Karpas-422 (cell line): ENCODE data around the gene FHL3. TPM values are rescaled to one million over a fixed set of nuclear protein-coding genes. Genes with fewer than 3 reads are reported as not detected.

ENCODE experiments used
- DNase-seq: peaks from one replicate; pipeline ENCODE4 v3.0.0-alpha.2; 2015
- H2AFZ ChIP-seq: fragments of 200-600 bp; sonication (generic); 2 replicates; pipeline ENCODE4 v1.6.1; 2014; ENCODE audit warnings: antibody characterized with exemption, low read length, mixed read lengths
- H3K27ac ChIP-seq: fragments of 200-600 bp; sonication (generic); 2 replicates; pipeline ENCODE4 v1.5.1; 2014; ENCODE audit warnings: mild to moderate bottlenecking, low read length, moderate library complexity
- H3K27me3 ChIP-seq: fragments of 200-600 bp; sonication (generic); 2 replicates; pipeline ENCODE4 v1.6.1; 2014; ENCODE audit warnings: low read length, mixed read lengths
- H3K36me3 ChIP-seq: fragments of 200-600 bp; sonication (generic); 2 replicates; pipeline ENCODE4 v1.6.1; 2014; ENCODE audit warnings: low read length, mixed read lengths; ENCODE audit not compliant: insufficient read depth
- H3K4me1 ChIP-seq: fragments of 200-600 bp; sonication (generic); 2 replicates; pipeline ENCODE4 v1.6.1; 2014; ENCODE audit warnings: mild to moderate bottlenecking, low read length, mixed read lengths
- H3K4me2 ChIP-seq: fragments of 200-600 bp; sonication (generic); 2 replicates; pipeline ENCODE4 v1.6.1; 2014; ENCODE audit warnings: low read length, low read depth, mild to moderate bottlenecking; ENCODE audit not compliant: poor library complexity, severe bottlenecking
- H3K4me3 ChIP-seq: fragments of 200-600 bp; sonication (generic); 2 replicates; pipeline ENCODE4 v1.5.1; 2014; ENCODE audit warnings: mild to moderate bottlenecking, antibody characterized with exemption, low read length, mixed read lengths
- H3K79me2 ChIP-seq: fragments of 200-600 bp; sonication (generic); 2 replicates; pipeline ENCODE4 v1.6.1; 2014; ENCODE audit warnings: mild to moderate bottlenecking, low read length, mixed read lengths
- H3K9ac ChIP-seq: fragments of 200-600 bp; sonication (generic); 2 replicates; pipeline ENCODE4 v1.6.0; 2014; ENCODE audit warnings: low read length
- H3K9me2 ChIP-seq: fragments of 200-600 bp; sonication (generic), shearing (Covaris generic); replicated peaks from 2 replicates; pipeline ENCODE4 v1.6.0; 2014; ENCODE audit warnings: mild to moderate bottlenecking, low read length, moderate library complexity; ENCODE audit not compliant: insufficient read depth
- H3K9me3 ChIP-seq: fragments of 300-700, 200-600 bp; sonication (generic); 2 replicates; pipeline ENCODE4 v1.6.1; 2014; ENCODE audit warnings: low read length, mixed read lengths
- H4K20me1 ChIP-seq: fragments of 200-600 bp; sonication (generic); 2 replicates; pipeline ENCODE4 v1.6.1; 2014; ENCODE audit warnings: mild to moderate bottlenecking, antibody characterized with exemption, low read length, low read depth; ENCODE audit not compliant: insufficient read depth
- total RNA-seq: library from RNA; depleted of rRNA; stranded (reverse); fragments of >200 nt; shearing (Covaris generic); gene quantifications from 2 replicates; pipeline ENCODE4 v1.2.3, GENCODE V29; 2014; ENCODE audit warnings: low replicate concordance

FHL3 gene
- total RNA-seq, 1 experiment from 2014 or later: 10.7 TPM

- Histone ChIP-seq H3K4me2 (no peak overlapping the region), H3K27ac (no peak overlapping the region), H3K4me3 (no peak overlapping the region), H3K9me3 (no peaks in the 10 kb centered on the region), H3K9me2 (no peaks in the 10 kb centered on the region), H4K20me1 (no peaks in the 10 kb centered on the region), H3K4me1 (no peaks in the 10 kb centered on the region), H3K9ac (no peak overlapping the region), H3K79me2 (0 out of 2 replicates have a peak, but pooled peaks cover 3% of the 10 kb centered on the region), H3K36me3 (peaks cover 42% of the 10 kb centered on the region), H3K27me3 (no peaks in the 10 kb centered on the region), H2AFZ (no peak overlapping the region)
- no peak for DNase-seq
Observed at GRCh38 chr1:38021969-38022368, 16.7 kb upstream of the FHL3 start.

- no peaks in the 10 kb centered on the region for H3K9me2 ChIP-seq
- H3K4me2 ChIP-seq: no peak overlapping the region
- no peak overlapping the region for H3K4me3 ChIP-seq
- no peak overlapping the region for H3K9ac ChIP-seq
- H4K20me1 ChIP-seq: no peaks in the 10 kb centered on the region
- no peaks in the 10 kb centered on the region for H3K9me3 ChIP-seq
- H3K27ac ChIP-seq: no peak overlapping the region
- peaks cover 49% of the 10 kb centered on the region for H3K36me3 ChIP-seq
- H2AFZ ChIP-seq: no peak overlapping the region
- H3K79me2 ChIP-seq: peaks cover 17% of the 10 kb centered on the region
- no peaks in the 10 kb centered on the region for H3K4me1 ChIP-seq
- H3K27me3 ChIP-seq: no peaks in the 10 kb centered on the region
- DNase-seq: no peak
Observed at GRCh38 chr1:38020396-38020795, 15.1 kb upstream of the FHL3 start.

DNA sequence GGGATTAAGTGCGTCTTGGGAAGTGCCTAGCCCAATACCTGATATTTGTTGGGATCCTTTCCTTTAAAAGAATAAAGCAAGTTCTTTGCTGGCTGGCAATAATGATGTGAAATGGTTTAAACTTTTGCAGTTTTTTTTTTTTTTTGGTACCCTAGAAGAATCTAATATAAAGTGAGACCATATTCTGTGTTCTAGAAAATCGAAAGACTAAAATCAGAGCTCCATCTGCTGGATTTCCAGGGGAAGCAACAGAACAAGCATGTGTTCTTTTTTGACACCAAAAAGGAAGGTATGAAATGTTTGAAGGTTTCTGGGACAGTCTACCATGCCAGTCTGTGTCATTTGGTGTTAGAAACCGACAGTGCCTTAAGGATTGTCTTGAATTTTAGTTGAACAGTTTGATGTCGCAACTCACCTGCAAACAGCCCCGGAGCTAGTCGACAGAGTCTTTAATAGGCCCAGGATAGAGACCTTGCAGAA is 13.6 kb upstream of the FHL3 start:
- H3K9me2 ChIP-seq: no peaks in the 10 kb centered on the region
- no peak overlapping the region for H3K4me3 ChIP-seq
- no peaks in the 10 kb centered on the region for H3K27me3 ChIP-seq
- no peaks in the 10 kb centered on the region for H4K20me1 ChIP-seq
- H3K27ac ChIP-seq: no peak overlapping the region
- H3K4me2 ChIP-seq: no peak overlapping the region
- peaks cover 7% of the 10 kb centered on the region for H3K4me1 ChIP-seq
- no peaks in the 10 kb centered on the region for H3K9me3 ChIP-seq
- no peak overlapping the region for H3K9ac ChIP-seq
- peak; percentile 73 for DNase-seq
- no peak overlapping the region for H2AFZ ChIP-seq
- H3K79me2 ChIP-seq: peaks cover 32% of the 10 kb centered on the region
- H3K36me3 ChIP-seq: peaks cover 43% of the 10 kb centered on the region

DNA sequence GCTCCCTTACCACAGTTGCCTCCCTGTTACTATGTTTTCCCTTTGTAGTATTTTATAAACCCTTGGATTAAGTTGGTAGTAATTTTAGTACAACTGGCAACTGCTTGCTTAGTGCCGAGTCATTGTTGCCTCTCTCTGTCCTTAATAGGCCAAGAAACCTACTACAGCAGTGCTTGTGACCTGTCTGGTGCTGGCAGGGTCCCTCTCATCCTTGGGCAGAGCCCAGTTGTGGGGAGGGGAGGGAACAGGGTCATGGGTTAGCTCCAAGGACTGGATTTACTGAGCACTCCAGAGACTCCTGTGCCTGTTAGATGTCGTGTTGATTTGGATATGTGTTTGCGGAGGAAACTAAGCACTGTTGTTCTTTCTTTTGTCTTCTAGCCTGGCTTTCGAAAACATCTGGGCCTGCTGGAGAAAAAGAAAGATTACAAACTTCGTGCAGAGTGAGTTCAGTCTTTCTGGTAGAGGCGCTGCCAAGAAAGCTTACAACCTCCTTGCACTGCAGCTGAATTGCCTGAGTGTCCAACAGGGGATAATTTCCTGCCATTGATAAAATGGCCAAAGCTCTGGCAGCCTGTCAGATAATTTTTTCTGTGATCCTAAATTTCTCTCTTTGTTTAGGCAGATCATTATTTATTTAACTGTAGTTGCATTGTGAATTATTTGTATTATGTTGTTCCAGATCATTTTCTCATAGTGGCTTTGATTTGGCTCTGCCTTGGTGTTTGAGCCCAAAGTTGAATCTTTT is 10.8 kb upstream of the FHL3 start:
- peaks cover 45% of the 10 kb centered on the region for H3K79me2 ChIP-seq
- no peak overlapping the region for H3K4me3 ChIP-seq
- H3K4me1 ChIP-seq: peaks cover 15% of the 10 kb centered on the region
- no peaks in the 10 kb centered on the region for H3K27me3 ChIP-seq
- no peak overlapping the region for H3K9ac ChIP-seq
- no peak overlapping the region for H3K4me2 ChIP-seq
- H3K9me2 ChIP-seq: no peaks in the 10 kb centered on the region
- no peaks in the 10 kb centered on the region for H3K9me3 ChIP-seq
- H3K27ac ChIP-seq: no peak overlapping the region
- H3K36me3 ChIP-seq: peaks cover 31% of the 10 kb centered on the region
- no peak overlapping the region for H2AFZ ChIP-seq
- H4K20me1 ChIP-seq: no peaks in the 10 kb centered on the region
- no peak for DNase-seq

GRCh38 chr1:38014724-38015424 is 9.6 kb upstream of the FHL3 start:
- Histone ChIP-seq H3K9me3 (no peaks in the 10 kb centered on the region), H3K4me2 (peak overlapping the region; percentile 76), H3K4me3 (no peak overlapping the region), H3K27ac (no peak overlapping the region), H3K4me1 (peaks cover 15% of the 10 kb centered on the region), H3K79me2 (peaks cover 45% of the 10 kb centered on the region), H4K20me1 (no peaks in the 10 kb centered on the region), H2AFZ (no peak overlapping the region), H3K9ac (no peak overlapping the region), H3K36me3 (peaks cover 23% of the 10 kb centered on the region), H3K9me2 (no peaks in the 10 kb centered on the region), H3K27me3 (no peaks in the 10 kb centered on the region)
- no peak for DNase-seq

DNA sequence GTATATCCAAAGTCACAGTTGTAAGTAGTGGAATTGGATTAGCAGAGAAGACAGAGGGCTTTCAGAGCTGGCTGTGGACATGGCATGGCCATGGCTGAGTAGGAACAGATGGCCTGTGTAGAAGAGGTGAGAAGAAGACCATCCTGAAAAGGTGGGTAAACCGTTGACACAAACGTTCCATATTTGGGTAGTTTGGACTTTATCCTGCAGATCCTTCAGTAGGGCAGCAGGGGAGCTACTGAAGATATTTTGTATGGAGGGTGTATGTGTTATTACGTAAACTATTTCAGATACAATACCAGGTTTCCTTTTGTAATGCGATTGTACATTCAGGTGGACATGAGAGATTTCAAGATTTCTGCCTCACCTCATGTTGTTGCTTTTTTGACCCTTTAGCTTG is 8.9 kb upstream of the FHL3 start:
- Histone ChIP-seq H3K79me2 (peaks cover 45% of the 10 kb centered on the region), H3K27ac (no peak overlapping the region), H3K9ac (peak overlapping the region; percentile 92; the same call in 1 of the 2 replicates), H3K27me3 (no peaks in the 10 kb centered on the region), H3K9me3 (no peaks in the 10 kb centered on the region), H3K36me3 (peaks cover 20% of the 10 kb centered on the region), H3K4me2 (peak overlapping the region; percentile 76), H2AFZ (no peak overlapping the region), H4K20me1 (no peaks in the 10 kb centered on the region), H3K4me1 (peaks cover 15% of the 10 kb centered on the region), H3K9me2 (no peaks in the 10 kb centered on the region), H3K4me3 (peak overlapping the region; percentile 85; the same call in 1 of the 2 replicates)
- no peak for DNase-seq

DNA sequence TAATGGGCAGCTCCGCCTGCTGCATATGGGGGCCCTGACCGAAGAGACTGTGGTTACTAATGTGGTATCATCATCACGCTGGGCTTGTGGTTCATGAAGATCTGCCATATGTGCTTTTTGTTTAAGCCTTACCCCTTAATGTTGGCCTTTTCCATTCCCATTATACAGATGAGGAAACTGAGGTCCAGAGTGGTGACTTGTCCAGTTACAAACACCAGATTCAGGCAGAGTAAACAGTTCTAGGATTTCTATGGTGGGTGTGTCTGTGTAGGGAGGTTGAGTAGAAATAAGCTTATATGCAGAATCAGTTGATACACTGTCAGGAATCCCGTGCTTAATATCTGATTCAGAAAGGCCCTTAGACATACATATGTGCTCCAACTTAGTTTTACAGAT is 7.9 kb upstream of the FHL3 start:
- peaks cover 15% of the 10 kb centered on the region for H3K4me1 ChIP-seq
- H3K4me2 ChIP-seq: peak overlapping the region; percentile 76
- H3K4me3 ChIP-seq: peak overlapping the region; percentile 85
- H3K9ac ChIP-seq: peak overlapping the region; percentile 92
- H3K79me2 ChIP-seq: peaks cover 45% of the 10 kb centered on the region
- H4K20me1 ChIP-seq: no peaks in the 10 kb centered on the region
- H3K9me3 ChIP-seq: no peaks in the 10 kb centered on the region
- H2AFZ ChIP-seq: no peak overlapping the region
- DNase-seq: no peak
- no peaks in the 10 kb centered on the region for H3K27me3 ChIP-seq
- peaks cover 16% of the 10 kb centered on the region; the same call in 1 of the 2 replicates for H3K36me3 ChIP-seq
- H3K27ac ChIP-seq: peak overlapping the region; percentile 82; the same call in 1 of the 2 replicates
- H3K9me2 ChIP-seq: no peaks in the 10 kb centered on the region
